ENCODE results near the gene HIVEP3. TPM values are rescaled to one million over a fixed set of nuclear protein-coding genes. Genes with fewer than 3 reads are reported as not detected.

HIVEP3 gene
- total RNA-seq, 6 experiments from 2014 or later, result 1.4 to 3.9 (median 2.2) TPM

GRCh38 chr1:41713557-41714327, 205.0 kb downstream of the HIVEP3 start:
- intact Hi-C loops (cut with DNase I), result no loop called here
- WGBS (ENCODE audit: insufficient coverage, low coverage, low lambda C conversion rate, missing lambda C conversion rate), result 50% methylated on average over 5 of the region's 6 CpGs
- H3K9me3 ChIP-seq, result no peaks in the 10 kb centered on the region
- H3K27ac ChIP-seq, result no peak overlapping the region
- H3K4me3 ChIP-seq, result no peak overlapping the region
- no peaks in the 10 kb centered on the region for H3K4me1 ChIP-seq
- no peaks in the 10 kb centered on the region for H3K36me3 ChIP-seq
- ATAC-seq, result no peak
- TF ChIP-seq, protein P1, sequence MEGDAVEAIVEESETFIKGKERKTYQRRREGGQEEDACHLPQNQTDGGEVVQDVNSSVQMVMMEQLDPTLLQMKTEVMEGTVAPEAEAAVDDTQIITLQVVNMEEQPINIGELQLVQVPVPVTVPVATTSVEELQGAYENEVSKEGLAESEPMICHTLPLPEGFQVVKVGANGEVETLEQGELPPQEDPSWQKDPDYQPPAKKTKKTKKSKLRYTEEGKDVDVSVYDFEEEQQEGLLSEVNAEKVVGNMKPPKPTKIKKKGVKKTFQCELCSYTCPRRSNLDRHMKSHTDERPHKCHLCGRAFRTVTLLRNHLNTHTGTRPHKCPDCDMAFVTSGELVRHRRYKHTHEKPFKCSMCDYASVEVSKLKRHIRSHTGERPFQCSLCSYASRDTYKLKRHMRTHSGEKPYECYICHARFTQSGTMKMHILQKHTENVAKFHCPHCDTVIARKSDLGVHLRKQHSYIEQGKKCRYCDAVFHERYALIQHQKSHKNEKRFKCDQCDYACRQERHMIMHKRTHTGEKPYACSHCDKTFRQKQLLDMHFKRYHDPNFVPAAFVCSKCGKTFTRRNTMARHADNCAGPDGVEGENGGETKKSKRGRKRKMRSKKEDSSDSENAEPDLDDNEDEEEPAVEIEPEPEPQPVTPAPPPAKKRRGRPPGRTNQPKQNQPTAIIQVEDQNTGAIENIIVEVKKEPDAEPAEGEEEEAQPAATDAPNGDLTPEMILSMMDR (IDR thresholded peaks at IDR 0.05), result no peak
- no peak for TF ChIP-seq POLR2A (IDR thresholded peaks at IDR 0.05)
- DNase-seq, result no peak
- no peaks in the 10 kb centered on the region for H3K27me3 ChIP-seq

GRCh38 chr1:41713141-41713540, 205.6 kb downstream of the HIVEP3 start:
- TF ChIP-seq POLR2A (IDR thresholded peaks at IDR 0.05), result no peak
- TF ChIP-seq, protein P1 (IDR thresholded peaks at IDR 0.05), result no peak
- WGBS (ENCODE audit: insufficient coverage, low coverage, low lambda C conversion rate, missing lambda C conversion rate), result 80% methylated on average over 1 of the region's 5 CpGs

DNA sequence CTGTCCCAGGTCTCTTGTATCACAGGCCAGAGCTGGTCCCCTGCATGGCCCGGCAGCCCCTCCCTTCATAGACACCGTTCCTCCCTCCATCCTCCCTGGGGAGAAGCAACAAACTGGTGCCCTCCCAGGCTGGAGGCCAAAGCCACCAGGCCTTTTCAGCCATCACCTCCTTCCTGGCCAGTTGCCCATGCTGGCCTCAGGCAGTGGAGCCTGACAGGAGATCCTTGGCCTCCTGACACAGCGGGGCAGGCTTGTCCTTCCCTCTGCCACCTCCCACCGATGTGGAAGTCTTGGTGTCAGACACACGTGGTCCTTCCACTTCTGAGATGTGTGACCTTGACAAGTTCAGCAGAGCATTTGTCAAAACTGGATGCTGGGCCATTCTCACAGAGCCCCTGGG, 206.0 kb downstream of the HIVEP3 start:
- Histone ChIP-seq H3K36me3 (no peaks in the 10 kb centered on the region), H3K4me1 (no peaks in the 10 kb centered on the region), H3K27me3 (no peaks in the 10 kb centered on the region), H3K4me3 (no peak overlapping the region), H3K9me3 (no peaks in the 10 kb centered on the region), H3K27ac (no peak overlapping the region)
- ATAC-seq (no peak), DNase-seq (no peak)
- TF ChIP-seq, protein P1 (IDR thresholded peaks at IDR 0.05), result no peak
- no peak for TF ChIP-seq POLR2A (IDR thresholded peaks at IDR 0.05)
- intact Hi-C loops (cut with DNase I), result no loop called here
- 68% methylated on average over 3 of the region's 5 CpGs for WGBS (ENCODE audit: insufficient coverage, low coverage, low lambda C conversion rate, missing lambda C conversion rate)

More at GRCh38 chr1:41713141-41713540, 205.6 kb downstream of the HIVEP3 start:
- DNase-seq (no peak), ATAC-seq (no peak)
- H3K27ac ChIP-seq, result no peak overlapping the region
- H3K4me1 ChIP-seq, result no peaks in the 10 kb centered on the region
- H3K36me3 ChIP-seq, result no peaks in the 10 kb centered on the region
- no peaks in the 10 kb centered on the region for H3K27me3 ChIP-seq
- intact Hi-C loops (cut with DNase I), result no loop called here
- no peaks in the 10 kb centered on the region for H3K9me3 ChIP-seq
- no peak overlapping the region for H3K4me3 ChIP-seq

DNA sequence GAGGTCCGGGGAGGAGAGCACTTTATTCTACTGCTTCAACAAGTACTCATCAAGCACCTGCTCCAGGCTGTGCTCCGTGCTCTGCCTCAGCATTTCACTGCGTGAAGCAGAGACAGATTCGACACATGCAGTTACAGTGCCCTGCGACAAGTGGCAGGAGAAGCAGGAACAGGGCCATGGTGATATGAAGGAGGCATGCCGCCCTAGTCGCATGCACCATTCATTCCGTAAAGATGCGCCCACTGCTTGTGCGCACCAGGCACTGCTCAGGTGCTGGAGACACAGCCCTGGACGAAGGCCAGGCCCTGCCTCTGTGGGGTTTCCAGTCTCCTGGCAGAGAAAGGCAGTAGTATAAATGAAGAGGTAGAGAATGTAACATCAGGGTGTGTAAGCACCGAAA, 206.6 kb downstream of the HIVEP3 start:
- intact Hi-C loops (cut with DNase I), result no loop called here
- no peak for ATAC-seq
- TF ChIP-seq, protein P1 (IDR thresholded peaks at IDR 0.05), result no peak
- no peak for TF ChIP-seq POLR2A (IDR thresholded peaks at IDR 0.05)

More for the DNA sequence above, 206.6 kb downstream of the HIVEP3 start:
- no peak overlapping the region for H3K27ac ChIP-seq
- no peak overlapping the region for H3K4me3 ChIP-seq
- 98% methylated on average over 7 of the region's 12 CpGs for WGBS (ENCODE audit: insufficient coverage, low coverage, low lambda C conversion rate, missing lambda C conversion rate)
- H3K4me1 ChIP-seq, result no peaks in the 10 kb centered on the region
- H3K36me3 ChIP-seq, result no peaks in the 10 kb centered on the region
- no peaks in the 10 kb centered on the region for H3K27me3 ChIP-seq
- H3K9me3 ChIP-seq, result no peaks in the 10 kb centered on the region
- DNase-seq, result no peak

Measured in right lobe of liver (tissue), 6 donors.